H1 (cell line): ENCODE results near the gene PGLYRP4. TPM values are rescaled to one million over a fixed set of nuclear protein-coding genes. Genes with fewer than 3 reads are reported as not detected.

ENCODE experiments used
- BRCA1 ChIP-seq: IDR thresholded peaks from 2 replicates; pipeline ENCODE4 v1.6.1; 2012; ENCODE audit warnings: low read depth, low read length, improper control_type of control experiment
- polyA plus RNA-seq, 7 experiments: library from polyadenylated mRNA; depleted of rRNA in 3 of 7; stranded (reverse) in 5 of 7; unstranded in 2 of 7; fragments of >200 nt in 5 of 7; fragments of 200-250 nt in 2 of 7; gene quantifications; 1 replicate in 5 of 7; 2 replicates in 1 of 7; 4 replicates in 1 of 7; pipeline versions ENCODE4 v1.2.1 to v1.2.3, GENCODE V29; 2011 to 2013; ENCODE audit warnings: missing spikeins in 2 of 7, mixed read lengths in 2 of 7
- total RNA-seq: library from RNA; stranded (reverse); fragmentation: NEBNext Ultra II Directional; extraction: Animal tissue kit (Norgen Biotek cat#: 25700); gene quantifications from 2 replicates; pipeline ENCODE4 v1.2.1, GENCODE V29; 2021

Gene PGLYRP4
- total and polyA plus RNA-seq, 2 of the 8 experiments (the other 6 are each of a cell fraction or from before 2014, with no cell fraction given), result not detected

GRCh38 chr1:153364766-153365666, 16.4 kb upstream of the PGLYRP4 start (continued):
- TF ChIP-seq BRCA1, result no peak
